DMS53 (cell line): ENCODE results near the gene ASB18.

Experiments used
- DNase-seq: peaks from one replicate; lab custom pipeline; 2025; lab: John Stamatoyannopoulos, UW

The ASB18 gene

DNA sequence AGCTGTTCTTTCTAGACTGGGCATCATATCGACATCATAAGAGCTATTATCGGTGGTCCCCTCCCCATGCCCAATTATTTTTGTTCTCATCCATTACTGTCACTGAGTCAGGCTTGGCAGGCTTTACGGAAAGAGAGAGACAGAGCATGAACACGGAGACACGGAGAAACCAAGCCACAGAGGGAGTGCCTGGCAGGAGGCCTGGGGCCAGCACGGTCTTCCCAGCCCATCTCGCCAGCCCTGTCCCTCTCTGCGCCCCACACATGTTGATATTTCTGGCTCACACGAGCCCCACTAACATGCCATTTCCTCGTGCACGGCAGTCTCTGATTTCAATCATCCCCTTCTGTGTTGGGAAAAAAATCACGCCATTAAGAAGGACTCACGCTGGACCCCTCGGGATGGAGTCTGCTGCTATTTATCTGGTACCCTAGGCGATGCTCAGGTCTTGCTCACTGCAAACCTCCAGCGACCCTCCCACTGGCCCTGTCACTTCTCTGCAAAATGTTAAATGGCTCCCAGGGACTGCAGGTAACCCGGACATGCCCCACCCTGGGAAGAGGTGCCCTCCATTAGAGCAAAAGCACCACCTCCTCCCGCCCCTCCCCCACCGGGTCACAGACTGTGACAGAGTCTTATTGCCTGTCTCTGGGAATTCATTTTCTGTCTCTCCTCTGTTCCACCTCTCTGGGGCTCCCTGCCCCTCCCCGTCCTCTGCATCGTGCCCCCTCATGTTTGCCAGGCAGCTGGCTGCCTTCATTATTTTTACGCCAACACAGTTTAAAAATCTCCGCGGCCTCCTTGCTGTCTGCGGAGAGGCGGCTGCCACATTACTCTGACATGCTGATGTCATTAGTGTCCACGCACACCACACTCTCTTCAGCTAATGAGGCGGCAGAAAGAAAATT, 55.9 kb downstream of the ASB18 start:
- no peak for DNase-seq

DNA sequence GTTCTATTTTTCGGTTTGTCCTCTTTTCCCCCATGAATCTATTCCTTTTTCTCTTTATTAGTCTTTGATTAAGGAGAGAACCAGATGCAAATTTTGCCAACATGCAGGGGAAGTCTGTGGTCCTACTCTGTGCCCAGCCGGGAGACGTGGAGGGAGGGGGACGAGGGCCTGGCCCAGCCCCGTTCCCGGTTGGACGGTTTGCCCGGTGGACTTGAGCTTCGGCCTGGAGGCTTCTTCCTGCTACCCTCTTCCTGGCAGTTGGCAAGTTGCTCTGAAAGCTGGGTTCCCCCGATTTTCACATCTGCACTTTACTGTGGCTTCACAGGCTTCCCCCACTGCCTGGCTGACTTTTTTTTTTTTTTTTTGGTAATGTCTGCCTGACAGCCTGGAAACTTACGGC, 56.7 kb downstream of the ASB18 start:
- DNase-seq: no peak

DNA sequence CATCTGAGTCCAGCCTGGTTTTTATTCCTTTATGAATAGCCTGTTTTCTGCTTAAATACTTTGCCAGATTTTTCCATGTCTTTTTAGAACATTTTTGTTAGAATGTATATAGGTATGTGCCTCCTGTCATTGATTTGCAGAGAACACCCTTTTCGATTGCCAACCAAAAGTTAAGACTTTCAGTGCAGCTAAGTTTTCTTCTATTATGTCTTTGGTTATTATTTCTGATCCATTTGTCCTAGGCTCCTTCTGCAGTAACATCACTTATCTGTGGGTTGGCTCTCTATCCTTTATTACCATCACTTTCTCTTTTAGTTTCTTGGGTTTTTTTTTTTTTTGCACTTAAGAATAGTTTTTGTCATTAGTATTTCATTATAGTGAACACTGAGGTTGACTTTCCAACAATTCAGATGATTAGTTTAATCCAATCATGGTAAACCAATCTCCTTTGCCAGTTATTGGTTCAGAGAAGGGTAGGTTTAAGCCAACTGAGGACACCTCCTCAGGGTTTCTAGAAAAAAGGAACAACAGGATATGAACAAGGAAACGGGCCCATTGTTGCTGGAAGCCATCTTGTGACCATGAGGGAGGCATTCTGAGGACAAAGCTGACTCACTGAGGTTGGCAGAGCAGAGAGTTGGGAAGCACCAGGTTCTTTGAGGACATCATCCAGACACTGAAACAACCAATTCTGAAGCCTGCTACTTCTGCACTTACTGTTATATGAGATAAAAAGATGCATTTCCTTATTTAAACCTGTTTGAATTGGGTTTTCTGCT, 58.1 kb downstream of the ASB18 start:
- DNase-seq: no peak

DNA sequence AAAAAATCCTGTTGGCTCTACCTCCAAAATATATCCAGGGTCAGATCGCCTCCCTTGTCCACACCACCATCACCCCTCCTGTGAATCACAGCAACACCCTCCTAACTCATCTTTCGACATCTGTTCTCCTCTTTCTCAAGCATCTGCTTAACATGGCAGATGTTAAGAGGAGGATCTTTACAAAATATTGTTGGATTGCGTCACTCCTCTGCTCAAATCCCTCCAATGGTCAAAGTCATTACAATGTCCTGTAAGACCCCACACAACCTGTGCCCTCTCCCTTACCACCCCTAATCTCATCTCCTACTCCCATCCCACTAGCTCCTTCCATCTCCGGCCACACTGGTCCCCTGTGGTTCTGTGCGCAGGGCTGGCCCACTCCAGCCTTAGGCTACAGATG, 59.3 kb downstream of the ASB18 start:
- no peak for DNase-seq

DNA sequence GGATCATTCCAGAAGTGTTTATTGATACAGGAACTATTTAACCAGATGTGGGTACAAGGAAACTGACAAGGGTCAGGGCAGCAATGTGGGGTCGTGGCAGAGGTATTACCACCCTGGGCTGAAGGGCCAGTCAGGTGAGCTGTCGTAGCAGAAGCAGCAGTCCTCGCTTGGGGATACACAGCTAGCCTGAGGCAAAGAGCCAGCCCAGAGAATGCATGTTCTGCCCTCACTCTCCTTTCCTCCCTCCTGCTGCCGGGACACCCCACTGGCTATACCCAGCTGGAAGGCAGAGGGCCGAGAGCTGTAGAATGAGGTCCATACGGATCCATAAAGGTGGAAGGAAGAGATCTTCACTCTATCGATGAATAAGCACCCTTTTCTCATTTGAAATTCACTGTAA, 63.8 kb downstream of the ASB18 start:
- no peak for DNase-seq

DNA sequence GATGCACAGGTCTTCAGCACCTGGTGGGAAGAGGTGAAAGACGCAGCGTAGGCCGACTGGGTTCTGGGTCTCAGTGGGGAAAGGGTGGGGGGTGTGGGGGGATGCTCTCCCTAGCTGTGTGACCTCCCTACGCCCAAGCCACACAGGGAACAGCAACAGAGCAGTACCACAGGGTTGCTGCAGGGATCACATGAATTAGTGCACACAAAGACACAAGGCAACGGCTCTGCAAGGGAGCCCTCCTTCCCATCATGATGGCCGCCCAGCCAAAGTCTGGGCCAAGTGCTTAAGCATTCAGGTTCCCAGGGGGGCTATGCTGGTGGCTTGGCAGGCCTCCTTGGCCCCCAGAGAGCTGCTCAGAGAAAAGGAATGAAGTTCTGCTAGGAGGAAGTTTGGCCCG, 67.8 kb downstream of the ASB18 start:
- DNase-seq: no peak

DNA sequence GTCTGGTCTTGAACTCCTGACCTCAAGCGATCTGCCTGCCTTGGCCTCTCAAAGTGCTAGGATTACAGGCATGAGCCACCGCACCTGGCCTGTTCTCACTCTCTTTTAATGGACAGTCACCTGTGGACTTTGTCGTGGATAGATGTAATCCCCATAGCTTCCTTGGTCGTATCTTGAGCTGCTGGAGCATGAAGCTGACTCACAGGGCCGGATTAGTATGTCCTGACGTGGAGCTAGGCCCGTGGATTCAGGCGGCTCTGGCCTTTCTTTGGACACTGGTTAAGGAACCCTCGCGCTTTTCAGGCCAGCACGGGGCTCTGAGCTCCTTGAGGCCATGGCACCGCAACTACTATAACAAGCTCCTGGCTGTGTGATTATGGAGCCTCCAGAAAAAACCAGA, 68.5 kb downstream of the ASB18 start:
- DNase-seq: no peak

DNA sequence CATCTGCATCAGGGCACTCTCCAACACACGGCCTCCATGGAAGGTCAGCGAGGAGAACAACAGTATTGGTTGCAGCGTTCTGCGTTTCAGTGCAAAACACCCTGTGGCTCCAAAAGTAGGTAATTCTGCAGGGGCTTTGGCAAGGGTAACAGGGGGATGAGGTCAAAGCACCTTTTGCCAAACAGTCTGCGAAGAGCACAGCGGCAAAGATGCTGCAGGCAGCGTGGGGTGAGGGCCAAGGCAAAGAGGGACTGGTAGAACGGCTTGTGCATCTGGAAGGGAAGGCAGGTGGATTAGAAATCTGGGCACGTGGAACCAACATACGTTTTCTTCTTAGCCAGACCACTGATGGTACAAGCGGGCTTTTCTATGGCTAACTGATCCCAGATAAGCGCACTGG, 69.4 kb downstream of the ASB18 start:
- no peak for DNase-seq

DNA sequence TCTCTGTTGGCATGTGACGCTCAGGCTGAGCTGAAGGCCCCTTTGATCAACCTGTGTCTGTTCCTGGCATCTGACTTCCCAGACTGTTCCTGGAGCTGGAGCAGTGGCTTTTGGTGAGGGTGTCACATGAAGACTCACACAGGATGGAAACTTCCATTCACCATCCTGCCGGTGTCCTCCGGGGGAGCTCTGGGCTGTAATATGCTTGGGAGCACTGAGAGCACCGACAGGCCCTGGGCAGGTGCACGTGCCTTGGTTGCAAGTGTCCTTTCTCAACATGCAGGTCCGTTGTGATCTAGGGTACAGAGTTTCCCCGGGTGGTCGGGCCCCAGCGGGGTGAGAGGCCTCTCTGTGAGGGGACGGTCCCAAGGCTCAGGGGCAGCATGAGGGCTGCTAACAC, 71.2 kb downstream of the ASB18 start:
- no peak for DNase-seq

DNA sequence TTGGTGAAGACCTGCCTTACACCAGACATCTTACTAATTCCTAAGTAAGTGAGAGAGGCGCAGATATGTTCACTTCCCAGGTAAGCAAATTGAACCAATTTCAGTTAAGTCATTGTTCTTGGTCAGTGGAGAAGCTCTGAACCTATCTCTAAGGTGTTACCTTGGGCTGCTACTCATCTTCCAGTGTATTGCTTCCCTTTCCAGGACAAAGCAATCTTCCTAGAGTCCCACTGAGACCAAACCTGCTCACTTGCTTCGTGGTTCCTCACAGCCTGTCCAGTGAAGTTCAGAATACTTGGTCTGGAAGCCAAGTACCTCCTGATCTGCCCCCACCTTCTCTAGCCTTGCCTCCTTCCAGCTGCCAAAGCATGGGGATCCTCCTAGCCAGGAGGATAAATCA, 73.5 kb downstream of the ASB18 start:
- no peak for DNase-seq

DNA sequence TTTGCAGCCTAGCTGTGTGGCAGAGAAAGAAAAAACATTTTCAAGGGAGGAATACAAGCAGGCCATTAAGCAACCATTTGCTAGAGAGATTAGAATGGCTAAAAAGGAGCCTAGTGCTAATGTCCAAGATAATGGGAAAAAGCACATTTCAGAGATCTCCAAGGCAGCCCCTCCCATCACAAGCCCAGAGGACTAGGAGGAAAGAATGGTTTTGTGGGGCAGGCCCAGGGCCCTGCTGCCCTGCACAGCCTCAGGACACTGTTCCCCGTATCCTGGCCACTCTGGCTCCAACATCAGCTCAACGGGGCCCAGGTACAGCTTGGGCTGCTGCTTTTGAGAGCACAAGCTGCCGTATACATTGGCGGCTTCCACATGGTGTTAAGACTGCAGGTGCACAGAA, 79.5 kb downstream of the ASB18 start:
- no peak for DNase-seq

DNA sequence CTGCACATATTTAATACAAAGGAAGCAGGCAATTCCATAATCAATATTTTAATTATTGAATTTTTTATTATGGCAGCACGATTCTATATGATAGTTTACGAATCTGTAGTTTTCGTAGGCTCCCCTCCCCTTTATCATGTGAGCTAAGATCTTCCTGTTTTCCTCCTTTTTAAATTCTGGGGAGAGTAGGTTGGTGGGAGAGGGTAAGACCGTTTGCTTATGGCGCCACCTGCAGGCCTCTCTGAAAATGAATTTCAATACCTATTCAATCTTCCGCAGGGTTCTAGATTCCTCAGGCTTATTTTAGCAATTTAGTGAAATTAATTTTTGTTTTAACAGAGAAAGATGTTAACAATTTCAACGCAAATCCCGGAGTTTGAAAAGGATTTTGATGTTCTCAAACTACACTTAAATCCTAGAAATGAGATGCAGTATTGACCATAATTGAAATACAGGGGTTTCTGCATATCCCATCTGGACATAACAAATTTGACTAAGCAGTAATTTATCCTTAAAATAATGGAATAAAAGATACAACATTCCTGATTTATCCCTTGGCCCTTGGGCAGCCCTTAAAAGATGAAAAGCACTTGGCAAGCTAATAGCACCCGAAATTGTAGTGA, 83.3 kb downstream of the ASB18 start:
- DNase-seq: peak; percentile 81

DNA sequence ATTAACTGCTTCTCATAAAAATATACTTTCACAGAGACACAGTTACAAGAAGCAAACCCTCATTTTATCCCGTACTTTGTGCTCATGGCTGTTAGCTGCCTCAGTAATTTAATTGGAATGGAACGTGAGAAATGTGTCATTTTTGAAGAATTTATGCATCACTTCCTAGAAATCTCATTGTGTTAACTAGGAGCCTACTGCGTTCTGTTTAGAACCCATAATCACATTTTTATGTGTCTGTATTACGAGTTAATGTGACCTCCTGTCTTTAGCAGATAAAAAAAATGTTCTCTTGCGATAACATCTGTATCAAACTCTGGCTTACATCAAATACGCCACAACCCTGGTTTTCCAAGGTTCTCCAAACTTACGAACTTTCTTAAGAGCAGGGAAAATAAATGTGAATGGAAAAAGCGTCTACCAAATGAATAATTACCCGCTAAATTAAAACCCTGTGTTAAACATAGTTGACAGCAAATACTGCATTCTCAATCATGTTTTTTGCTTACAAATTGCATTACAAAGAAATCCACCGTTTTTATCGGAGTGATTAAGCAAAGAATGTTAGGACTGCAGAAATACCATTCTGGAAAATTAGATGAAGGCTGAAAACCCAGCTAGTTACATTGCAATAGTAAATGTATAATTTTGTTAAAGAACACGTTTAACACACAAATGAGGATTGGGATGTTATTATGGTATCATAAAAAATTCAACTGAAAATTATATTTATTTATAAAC, 84.0 kb downstream of the ASB18 start:
- peak; percentile 30 for DNase-seq

DNA sequence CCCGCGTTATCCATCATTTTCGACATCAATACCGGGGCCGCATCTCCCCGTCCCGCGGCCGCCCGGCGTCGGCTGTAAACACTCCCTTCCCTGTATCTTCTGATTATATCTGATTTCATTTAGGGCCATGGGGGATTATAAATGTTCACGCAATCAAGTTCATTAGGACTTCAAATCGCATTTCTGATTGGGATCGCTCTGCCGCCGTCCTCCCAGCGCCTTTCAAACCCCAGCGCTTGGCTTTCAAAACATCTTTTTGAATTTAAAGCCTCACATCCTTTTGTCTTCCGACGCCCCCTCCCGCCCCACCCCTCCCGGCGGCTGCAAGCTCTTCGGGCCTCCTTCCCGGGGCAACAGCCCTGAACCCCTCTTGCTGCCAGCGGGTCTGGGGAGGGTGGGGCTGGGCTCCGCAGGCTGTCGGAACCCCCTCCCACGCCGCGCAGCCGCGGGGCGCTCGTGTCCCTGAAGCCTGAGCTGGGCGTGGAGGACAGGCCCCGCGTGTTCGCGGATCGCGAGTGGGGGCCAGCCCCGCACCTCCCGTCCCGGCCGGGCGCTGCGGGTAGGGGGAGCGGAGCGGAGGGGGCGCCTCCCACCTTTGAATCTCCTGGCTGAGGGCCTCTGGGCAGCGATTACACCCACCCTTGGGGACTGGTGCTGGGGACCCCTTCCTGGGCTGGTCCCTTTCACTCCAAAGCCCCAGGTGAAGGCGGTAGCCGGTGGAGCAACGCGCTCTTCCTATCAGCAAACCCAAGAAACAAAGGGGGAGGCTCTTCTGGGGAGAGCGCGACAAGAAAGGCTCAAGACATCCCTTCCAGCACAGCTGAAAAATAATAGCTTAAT, 84.8 kb downstream of the ASB18 start:
- DNase-seq: peak; percentile 53

DNA sequence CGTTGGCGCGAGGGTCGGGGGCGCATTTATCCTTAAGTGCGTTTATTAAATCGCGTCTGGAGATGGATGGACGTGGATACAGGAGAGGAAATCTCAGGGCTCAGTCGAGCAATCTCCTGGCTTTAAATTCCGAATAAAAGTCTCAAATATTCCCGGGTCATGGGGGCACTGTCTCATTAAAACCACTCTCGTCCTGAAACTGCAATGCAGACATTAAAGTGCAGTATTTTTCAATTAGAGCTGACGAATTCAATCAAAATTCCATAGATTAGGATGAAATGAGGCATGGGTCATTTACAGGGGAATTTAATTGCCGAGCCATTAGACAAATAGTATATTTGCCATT, 85.3 kb downstream of the ASB18 start:
- peak; percentile 57 for DNase-seq

DNA sequence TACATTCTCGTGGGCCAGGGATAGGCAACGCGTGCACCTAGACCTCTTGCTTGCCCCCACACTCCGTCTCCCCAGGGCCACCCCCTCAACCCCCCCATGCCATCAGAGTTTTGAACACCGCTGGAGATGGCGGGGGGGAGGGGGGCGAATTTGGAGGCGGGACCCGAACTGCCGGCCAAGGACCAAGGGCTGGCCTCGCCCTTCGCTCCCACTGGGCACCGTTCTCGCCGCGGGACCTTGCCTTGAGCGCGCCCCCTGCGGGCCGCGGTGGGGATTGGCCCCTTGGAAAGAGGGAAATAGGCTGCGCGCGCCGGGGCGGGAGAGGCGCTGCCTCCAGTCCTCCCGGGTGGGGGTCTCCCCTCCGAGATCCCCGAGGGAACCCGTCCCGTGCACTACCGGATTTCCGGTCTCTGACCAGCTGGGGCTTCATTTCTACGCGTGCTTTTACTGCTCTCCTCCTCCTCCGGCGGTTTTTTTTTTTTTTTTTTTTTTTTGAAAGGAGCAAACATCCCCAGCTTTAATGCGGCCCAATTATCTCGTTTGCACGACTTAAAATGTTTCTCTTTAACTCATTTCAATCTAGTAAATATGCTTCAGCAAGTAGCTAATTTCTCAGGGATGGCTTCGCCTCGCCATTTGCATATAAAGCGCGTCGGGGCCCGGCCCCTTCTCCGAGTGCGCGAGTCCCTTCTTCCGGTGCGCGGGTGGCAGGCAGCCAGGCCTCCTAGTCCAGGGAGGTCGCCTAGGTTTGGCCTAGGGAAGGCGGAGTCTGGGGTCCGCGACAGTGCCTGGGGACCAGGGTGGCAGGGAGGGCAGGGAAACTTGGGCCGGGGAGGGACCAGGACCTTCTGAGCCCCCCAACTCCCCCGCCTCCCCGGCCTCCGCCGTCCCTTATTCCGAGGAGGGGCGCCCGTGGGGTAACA, 86.0 kb downstream of the ASB18 start:
- DNase-seq: peak; percentile 87

DNA sequence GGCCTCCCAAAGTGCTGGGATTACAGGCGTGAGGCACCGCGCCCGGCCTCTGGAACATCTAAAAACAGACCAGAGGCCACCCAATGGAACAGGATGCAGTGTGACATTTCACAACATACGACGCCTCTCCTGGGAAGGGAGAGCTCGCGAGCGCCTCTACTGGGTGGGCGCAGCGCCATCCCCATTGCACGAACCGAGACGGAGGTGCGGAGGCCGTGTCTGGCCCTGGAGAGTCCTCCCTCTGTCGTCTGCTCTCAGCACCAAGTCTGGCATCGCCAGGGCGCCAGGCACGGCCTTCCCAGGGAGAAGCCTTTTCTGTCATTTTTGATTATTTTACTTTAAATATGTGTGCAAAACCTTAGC, 86.6 kb downstream of the ASB18 start:
- peak; percentile 64 for DNase-seq

DNA sequence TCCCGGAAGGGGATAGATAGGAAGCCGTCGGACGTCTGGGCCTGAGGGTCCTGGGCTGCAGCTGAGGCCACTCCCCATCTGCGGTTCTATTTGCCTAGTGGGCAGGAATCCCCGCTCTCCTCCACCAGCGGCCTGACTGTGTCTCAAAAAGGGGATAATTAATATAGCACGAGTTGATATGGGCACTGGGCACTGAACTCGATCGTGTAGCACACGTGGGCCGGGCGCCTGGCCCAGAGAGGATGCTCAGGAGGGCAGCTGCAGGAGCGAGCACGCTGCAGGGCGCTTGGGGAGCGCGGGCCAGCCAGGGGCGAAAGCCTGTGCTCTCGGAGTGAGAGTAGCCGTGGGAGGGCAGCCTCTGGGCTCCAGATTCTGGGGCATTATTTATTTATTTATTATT, 87.3 kb downstream of the ASB18 start:
- no peak for DNase-seq

DNA sequence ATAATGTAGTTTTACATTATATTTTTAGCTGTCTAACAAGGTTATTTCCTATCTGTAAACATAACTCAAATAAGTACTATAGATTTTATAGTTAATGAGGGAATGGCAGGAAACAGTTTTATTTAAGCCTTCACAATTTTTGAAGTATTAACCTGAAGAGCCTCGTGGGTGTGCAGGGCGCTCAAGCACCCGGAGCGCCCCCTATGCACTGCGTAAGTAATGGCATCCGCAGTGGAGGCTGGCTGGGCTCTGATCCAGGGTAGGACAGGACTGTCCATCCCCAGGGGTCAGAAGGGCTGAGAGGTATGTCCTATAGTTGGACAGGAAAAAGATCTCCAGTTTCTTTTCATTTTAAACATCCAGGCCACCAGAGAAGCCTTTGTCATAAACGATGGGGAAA, 87.8 kb downstream of the ASB18 start:
- DNase-seq: peak; percentile 75

DNA sequence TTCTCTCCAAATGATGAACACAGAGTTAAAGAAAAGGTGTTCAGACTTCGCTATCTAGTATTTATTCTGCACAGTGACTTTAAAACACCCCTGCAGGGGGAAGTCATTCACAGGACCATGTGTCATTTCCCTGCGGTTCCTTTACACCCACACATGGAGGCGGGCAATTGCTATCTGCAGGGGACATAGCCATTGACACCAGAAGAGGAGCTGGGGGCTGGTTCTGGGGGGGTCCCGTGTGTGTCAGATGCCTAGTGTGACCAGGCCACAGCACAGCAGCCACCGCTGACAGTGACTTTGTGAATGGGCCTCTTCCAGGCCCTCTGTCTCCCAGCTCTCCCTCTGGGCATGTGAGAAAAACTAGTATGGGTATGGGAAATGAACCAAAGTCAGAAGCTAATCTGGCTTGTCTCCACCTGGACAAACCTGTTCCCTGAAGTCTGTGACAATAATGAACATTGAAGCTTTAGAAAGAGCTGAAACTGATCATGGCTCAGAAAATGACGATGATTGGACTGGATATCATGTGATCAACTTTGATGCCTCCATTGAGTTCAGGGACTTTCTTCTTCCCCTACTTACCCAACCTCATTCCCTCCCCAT, 88.6 kb downstream of the ASB18 start:
- peak; percentile 27 for DNase-seq
